Stimulated activated CD4-positive, alpha-beta T cell treated with anti-CD3 and anti-CD28 coated beads, Interleukin-4, amount 100 ng/mL, for 4 hours (primary cell): Measurements from ENCODE around the gene CMIP.
A peak's percentile ranks its signal among the peaks of the same experiment; 100 is the strongest.

Experiments
- DNase-seq, 2 experiments: peaks; one replicate each; pipeline ENCODE4 v3.0.0-alpha.2; 2020

Gene CMIP

DNA sequence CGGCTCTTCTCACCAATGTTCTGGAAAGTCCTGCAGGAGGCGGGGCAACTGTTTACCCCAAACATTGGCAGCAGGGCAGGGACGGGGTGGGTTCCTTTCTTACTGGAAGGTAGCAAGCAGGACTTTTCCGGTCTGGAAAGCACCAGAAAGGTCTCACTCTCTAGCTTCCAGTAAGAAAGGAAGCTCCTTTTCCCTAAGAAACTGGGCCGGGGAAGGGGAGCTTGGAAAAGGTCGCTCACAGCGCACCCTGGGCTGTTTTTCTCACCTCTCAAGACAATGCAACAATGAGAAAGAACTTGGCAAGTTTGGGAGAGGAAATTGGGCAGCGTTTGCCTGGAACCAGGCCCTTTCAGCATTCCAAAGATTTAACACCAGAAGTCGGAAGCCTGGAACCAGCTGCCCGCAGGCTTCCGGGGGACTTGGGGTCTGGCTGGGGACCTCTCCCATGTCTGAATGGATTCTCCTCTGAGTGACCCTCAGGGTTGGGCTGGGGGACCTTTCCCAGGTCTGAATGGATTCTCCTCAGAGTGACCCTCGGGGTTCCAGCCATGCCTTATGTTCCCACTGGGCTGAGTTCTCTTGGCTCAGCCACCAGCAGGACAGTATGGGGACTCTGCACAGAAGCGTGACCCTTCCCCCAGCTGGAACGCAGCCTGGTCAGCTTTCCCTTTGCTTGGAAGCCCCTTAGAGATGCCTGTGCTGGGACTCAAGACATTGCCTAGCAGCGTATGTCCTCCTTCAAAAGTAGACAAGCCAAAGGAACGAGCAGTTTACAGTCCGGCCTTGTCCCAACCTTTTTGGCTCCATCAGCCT lies 167.9 kb downstream of the CMIP start:
- DNase-seq = no peak

DNA sequence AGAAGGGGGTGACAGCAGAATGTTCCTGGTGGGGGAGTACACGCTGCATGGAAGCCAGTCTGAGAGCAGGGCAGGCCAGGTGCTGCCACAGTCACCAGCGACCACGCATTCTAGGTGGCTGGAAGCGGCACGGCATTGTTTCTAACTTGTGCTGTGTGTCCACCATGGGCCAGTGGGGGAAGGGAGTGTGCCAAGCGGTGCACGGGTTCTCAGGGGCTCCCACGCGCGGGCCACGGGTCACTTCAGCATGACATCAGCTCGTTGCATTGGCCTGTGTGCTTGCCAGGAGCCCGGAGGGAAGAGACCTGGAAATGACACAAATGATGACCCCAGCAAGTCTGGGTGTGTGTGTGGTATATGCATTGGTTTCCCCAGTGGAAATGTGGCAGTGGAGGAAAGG lies 169.6 kb downstream of the CMIP start:
- DNase-seq = no peak

DNA sequence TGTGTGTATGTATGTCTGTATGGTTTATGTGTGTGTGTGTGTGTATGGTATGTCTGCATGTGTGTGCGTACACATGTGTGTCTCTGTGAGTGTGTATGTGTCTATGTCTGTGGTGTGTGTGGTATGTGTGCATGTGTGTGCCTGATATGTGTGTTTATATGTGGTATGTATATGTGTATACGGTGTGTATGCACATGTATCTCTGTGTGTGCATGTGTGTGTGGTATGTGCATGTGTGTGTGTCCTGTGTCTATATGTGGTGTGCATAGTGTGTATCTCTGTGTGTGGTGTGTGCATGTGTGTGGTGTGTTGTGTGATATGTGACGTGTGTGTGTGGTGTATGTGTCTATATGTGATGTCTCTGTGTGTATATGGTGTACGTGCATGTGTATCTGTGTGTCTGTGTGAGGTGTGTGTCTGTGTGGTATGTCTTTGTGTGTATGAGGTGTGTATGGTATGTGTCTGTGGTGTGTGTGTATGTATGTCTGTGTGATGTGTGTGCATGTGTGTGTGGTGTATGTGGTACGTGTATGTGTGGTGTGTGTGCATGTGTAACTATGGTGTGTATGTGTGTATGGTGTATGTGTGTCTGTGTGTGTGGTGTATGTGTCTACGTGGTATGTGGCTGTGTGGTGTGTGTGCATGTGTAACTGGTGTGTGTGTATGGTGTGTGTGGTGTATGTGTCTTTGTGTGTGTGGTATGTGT lies 170.2 kb downstream of the CMIP start:
- no peak for DNase-seq

DNA sequence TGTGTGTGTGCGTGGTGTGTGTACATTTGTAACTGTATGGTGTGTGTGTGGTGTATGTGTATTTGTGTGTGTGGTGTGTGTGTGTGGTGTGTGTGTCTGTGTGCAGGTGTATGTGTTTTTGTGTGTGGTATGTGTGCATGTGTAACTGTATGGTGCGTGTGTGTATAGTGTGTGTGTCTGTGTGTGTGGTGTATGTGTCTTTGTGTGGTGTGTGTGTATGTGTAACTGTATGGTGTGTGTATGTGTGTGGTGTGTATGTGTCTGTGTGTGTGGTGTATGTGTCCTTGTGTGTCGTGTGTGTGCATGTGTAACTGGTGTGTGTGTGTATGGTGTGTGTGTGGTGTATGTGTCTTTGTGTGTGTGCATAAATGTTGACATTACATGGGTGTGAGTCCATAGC lies 170.8 kb downstream of the CMIP start:
- DNase-seq = no peak

DNA sequence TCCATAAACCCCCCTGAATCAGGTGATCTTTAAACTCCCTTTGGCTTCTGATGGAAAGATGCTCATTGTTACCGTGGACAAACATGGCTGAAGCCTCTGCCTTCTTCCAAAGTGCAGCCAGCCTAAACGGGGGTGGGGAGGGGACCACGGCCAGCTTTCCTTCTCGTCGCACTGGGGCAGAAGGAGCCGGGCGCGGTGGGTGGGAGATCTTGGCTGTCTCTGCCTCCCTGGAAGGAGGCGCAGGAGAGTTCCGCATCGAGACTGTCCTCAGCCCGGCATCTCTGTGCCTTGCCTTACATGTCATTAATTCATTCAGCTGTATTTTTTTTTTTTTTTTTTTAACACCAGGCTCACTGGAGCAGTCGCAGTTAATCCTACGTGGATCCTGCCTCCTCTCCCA lies 171.2 kb downstream of the CMIP start:
- no peak for DNase-seq

DNA sequence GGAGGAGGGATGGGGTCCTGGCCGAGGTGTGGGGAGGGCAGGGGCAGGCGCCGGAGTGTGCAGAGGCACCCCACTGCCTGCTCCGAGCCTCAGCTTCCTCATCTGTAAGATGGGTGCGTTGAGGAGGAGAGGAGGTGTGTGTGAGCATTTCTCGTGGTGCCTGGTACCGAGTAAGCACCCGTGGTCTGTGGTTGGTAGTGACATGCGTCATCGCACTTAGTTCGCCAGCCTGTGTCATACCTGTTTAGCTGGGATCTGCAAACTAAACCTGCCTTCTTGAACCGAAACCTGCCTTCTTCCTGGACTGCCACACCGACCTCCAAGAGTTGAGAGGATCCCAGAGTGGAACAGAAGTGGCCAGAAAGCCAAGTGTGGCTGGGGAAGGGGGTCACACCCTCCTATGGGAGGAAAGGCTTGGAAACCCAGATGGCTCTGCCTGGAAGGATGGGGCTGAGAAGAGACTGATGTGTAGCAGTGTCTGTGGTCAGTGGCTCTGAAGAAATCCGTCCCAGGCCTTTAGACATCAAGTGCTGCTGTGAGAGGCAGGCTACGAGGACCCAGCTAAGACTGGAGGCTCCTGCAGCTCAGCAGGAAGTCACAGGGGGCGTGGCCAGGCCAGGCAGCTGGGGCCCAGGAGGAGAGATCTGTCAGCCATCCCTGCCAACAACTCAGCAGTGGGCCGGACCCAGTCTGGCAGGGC lies 171.9 kb downstream of the CMIP start:
- peak; percentile 50 to 70 for DNase-seq

DNA sequence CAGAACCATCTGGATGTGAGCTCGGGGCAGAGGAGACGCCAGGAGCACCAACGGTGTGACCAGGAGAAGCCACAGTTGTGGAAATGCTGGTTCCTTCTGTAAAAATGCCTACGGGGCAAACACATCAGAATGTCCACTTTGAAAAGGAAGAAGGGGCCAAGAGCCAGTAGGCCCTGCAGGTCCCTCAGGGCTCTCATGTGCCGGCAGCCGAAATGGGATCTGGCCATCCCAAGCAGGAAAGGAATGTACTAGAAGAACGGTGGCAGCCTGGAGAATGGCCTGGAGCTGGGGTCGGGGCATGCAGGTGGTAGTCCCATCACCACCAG lies 172.4 kb downstream of the CMIP start:
- no peak for DNase-seq

DNA sequence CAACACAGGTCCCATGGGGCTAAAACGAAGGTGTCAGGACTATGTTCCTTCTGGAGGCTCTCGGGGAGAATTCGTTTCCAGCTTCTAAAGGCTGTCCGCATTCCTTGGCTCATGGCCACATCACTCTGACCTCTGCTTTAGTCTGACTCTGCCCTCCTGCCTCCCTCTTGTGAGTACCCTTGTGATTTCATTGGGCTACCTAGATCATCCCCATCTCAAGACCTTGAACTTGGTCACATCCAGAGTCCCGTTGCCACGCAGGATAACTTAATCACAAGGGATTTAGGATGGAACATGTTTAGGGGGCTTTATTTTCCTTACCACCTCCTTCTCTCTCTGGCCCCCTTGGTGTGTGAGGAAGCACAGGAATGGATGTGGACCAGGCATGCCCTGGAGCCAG lies 173.6 kb downstream of the CMIP start:
- no peak for DNase-seq

DNA sequence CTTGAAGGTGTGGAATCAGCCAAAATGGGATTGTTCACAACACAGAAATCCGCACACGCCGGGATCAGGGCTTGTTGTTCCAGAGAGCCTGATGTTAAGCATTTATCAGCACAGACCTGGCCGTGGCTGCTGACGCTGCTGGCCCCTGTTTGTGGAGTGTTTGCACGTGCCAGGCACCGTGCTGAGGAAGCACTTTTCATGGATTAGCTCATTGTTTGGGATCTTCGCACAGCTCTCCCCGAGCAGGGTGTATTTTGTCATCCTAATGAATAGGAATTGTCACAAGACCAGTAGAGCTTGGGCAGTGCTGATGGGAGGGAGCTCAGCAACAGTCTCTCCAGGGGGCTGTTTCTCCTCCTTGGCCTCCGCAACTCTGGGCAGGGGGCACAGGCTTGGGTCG lies 174.1 kb downstream of the CMIP start:
- no peak for DNase-seq

DNA sequence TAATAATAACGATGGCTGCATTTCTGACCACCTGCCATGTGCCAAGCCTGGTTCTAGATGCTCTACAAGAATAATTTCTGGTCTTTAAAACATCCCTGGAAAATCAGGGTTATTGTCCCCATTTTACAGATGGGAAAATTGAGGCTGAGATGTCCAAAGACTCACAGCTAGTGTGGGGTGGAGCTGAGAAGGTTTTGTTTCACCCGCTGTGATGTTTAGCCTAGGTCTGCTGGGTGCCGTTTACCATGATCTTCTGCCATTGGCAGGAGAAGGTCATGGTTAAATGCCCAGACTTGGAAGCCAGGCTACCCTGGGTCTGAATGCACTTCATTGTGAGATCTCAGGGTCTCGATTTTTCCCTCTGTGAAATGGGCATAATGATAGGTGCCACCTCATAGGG lies 175.4 kb downstream of the CMIP start:
- DNase-seq = no peak

DNA sequence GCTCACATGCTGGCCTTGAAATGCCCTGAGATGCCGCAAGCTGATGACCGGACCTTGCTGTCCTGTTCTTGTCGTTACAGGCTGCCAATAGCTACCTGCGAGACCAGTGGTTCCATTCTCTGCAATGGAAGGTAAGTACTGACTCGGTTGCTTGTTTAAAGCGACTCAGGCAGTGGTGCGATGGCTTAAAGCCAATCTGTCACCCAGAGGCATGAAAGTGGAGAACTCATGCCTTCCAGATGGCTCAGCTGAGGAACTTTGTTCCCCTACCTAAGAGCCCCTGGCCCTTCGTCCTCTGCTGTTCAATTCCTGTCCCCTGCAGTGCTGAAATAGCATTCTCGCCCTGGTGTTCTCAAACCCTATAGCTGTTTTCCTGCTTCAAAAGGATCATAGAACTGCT lies 176.2 kb downstream of the CMIP start:
- no peak for DNase-seq

DNA sequence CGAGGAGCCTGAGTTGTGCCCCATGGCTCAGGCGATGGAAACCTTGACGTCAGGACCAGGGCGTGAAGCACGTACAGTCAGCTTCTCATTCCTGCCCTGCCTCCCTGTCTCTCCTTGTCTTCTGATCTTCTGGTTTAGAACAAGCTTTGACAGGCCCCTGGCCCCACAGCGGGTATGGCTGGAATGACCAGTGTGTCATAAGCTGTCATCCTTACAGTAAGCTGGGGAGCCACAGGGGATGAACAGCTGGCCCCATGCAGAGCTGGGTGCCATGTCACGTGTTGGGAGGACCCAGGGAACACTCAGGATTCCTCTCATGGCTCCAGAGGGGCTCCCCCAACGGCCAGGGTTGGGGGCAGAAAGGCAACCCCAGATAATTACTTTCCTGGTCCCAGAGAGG lies 176.9 kb downstream of the CMIP start:
- no peak for DNase-seq

DNA sequence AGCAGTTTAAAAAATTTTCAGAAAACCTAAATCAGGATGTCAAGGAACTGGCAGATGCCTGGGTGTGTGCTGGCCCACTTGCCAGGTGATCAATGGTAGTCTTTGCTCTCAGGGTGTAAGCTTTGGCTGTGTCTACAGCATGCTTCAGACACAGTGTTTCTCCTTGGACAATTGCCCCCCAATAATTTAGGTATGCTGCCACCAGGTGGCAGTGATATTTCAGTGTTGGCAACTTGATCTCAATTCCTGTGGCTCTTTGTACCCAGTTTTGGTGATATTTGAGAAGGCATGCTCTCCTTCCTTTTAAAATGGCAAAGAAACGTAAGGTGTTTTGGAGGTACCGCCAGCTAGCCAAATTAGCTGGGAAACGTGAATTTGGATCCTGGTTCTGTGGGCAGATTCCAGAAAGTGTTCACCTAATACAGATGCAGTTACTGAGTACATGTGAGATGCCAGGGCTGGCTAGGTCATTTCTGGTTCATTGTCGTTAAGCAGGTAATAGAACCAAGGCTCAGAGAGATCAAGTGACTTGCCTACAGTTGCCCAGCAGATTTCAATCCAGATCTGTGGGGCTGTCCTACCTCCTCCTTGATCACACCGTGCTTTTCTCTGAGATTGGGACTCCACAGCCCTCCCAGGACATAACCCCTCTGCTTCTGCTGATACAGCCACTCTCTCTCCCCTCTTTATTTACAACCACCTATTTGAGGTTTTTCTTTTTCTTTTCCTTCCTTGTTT lies 178.9 kb downstream of the CMIP start:
- DNase-seq = peak; percentile 41 to 52

DNA sequence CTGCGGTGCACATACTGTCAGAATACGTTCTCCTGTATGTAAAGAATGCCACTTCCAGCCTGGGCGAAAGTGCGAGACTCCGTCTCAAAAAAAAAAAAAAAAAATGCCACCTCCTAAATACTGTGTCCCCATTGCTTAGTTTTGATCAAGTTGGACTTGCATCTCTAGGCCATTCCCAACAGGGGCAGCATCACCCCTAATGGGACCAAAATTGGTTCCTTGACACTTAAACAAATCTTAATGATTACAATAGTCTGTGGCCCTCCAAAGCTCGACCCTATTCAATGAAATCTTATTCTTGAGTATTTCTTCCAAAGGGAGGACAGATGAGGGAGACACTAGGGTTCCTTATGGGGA lies 179.8 kb downstream of the CMIP start:
- DNase-seq = no peak

DNA sequence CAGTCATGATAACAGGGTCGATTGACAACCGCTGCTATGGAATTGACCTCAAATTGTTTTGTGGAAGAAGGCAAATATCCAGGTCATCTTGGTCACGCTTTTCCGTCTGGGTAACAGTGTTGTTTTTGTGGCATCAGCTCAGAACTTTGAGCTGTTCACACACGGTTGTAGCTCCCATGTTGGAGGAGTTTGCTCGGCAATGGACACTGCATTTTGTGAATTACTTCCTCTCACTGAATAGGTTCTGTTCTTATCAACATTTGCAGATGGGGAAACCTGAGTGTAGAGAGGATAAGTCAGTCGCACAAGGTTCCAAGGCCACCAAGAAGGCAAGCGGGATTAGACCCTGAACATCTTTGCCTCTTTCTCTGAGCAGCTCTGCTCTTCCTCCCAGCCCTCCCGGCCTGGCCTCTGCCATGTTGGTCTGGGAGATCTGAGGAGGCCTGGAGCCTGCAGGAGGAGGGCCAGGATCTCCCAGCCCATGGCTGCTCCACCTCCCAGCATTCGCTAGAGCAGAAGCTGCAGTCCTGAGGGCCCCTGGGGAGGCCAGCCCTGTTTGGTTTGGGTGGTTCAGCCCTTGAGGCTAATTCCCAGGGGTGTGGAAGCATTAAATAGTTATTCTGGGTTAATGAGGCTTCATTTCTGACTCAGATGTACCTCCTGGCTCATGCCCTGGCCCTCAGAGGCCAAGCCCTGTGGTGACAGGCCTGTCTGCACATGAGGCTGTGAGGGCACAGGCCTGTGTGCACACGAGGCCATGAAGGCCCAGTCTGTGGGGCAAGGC lies 180.3 kb downstream of the CMIP start:
- no peak for DNase-seq

DNA sequence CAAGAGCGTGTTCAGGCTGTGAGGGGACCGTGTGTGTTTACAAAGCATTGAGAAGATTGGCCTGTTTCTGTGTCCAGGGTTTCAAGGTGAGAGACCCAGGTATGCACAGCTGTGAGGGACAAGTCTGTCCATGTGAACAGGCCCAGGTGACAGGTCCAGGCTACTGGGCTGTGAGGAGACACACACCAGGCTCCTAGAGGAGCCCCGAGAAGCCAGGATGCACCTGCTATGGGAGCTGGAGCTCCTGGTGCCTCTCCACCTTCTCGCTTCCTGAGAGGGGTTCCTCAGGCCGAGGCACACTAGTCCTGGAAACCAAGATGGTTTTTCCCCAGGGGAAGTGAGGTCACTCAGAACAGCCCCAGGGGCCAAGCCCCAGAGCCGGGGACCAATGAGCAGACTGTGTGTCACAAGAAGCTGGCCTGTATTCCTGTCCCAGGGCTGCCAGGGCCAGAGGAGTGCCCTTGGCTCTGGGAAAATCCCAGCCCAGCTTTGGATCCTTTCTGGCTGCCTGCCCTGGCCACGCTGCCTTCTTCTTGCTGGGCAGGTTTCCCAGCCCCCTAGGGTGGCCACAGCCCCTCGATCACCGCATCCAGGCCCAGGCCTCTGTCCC lies 181.0 kb downstream of the CMIP start:
- DNase-seq = no peak

DNA sequence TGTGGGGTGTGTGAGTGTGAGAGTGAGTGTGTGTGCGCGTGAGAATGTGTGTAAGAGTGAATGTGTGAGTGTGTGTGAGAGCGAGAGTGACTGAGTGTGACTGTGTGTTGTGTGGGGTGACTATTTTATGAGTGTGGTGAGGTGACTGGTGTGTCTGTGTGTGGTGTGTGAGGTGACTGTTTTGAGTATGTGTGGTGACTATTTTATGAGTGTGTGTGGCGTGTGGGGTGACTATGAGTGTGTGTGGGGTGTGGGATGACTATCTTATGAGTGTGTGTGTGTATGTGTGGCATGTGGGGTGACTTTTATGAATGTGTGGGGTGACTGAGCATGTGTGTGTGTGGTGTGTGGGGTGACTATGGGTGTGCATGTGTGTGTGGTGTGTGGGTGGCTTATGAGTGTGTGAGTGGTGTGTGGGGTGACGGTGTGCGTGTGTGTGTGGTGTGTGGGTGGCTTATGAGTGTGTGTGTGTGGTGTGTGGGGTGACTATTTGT lies 181.6 kb downstream of the CMIP start:
- peak in 1 of 2 experiments; percentile 34 for DNase-seq

DNA sequence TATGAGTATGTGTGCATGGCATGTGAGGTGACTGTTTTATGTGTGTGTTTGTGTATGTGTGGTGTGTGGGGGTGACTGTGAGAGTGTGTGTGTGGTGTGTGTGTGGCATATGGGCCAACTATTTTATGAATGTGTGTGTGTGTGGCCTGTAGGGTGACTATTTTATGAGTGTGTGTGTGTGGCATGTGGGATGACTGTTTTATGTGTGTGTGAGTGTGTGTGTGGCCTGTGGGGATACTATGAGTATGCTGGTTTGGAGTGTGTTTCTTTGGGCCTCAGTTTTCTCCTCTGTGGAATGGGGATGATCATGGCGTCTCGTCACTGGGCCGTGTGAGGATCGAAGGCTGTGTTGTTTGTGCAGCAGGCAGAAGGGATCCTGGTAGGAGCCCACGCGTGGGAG lies 182.4 kb downstream of the CMIP start:
- DNase-seq = no peak

DNA sequence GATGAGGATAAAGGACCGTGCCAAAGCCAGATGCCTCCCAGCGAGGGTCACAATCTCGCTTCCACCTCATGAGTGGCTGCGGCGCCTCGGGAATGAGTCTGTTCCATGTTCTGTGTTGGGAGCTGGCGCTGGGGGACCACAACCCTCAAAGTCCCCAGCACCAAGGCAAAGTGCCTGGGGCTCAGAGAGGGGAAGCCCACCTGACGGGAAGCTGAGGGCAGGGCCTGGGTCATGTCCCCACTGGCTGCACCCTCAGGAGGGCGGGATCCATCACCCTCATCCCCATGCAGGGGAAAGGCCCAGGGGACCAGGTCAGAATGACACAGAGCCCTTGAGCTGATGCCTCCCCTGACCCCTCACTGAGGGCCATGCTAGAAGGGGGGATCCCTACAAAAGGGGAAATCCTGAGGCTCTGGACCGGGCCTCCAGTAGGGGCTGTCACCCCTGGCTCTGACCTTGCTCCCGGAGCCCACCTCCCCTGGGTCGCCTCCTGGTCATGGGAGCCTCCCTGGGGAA lies 183.2 kb downstream of the CMIP start:
- DNase-seq = no peak

DNA sequence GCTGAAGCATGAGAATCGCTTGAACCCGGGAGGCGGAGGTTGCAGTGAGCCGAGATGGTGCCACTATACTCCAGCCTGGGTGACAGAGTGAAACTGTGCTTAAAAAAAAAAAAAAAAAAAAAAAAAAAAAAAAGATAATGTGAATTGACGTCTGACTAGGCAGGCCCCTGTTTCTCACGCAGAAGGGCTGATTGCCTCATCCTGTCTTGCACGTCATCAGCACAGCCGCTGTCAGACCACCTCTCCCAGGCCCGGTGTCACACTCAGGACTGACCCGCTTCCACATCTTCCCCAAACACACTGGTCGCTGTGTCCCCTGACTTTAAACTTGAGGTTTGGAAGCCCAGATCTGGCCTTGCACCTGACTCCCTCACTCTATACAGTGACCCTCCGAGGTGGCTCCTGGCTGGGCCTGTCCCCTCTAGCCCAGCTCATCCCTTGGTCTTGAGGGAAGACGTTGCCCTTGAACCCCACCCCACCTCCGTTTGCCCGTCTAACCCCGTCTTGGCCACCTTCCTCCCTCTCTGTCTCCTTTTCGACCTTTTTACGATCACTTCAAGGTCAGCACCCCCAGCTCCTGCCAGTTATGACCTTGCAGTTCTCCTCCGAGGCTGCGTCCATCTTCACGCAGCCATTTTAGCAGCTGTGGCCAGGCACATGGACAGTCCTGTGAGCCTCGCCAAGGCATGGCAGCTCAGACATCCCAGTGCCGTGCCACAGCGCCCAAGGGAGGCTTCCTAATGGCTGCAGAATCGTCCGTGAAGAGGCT lies 184.6 kb downstream of the CMIP start:
- DNase-seq = no peak
